Measurements from ENCODE around the gene PATJ. TPM values are rescaled to one million over a fixed set of nuclear protein-coding genes. Genes with fewer than 3 reads are reported as not detected.
A peak's percentile ranks its signal among the peaks of the same experiment; 100 is the strongest.

Gene PATJ
- total and polyA plus RNA-seq, 7 donors, result 2.0 to 49.9 (median 17.1) TPM

DNA sequence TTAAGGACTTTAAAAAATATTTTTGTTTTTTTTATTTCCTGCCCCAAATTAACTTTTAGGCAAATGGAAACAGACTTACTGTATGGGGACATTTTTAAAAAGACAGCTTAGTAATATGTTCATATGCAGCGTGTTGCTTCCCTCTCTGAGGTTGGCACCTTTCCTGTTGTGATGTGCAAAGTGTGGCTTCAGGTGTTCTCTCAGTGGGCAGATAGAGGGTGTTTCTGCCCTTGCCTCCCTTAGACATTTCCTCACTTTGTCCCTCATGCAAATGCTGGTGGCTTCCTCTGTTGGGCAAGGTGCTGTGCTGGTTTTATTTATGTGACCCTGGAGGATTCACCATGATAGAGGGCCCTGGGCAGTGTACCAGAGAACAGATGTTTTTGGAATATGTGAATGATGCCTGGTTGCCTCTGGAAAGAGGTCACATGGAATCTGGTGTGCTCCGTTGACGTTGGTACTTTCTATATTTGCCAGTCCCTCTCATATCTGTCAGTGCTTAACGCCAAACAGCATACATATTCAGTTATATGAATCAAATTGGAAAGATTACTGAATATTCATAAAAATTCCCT, 123.5 kb downstream of the PATJ start:
- no peak overlapping the region for H3K27ac ChIP-seq
- DNase-seq (no peak), ATAC-seq (peak in 3 of 4 donors; percentile 17 to 88 (median 58))
- peaks cover 2% of the 10 kb centered on the region for H3K9me3 ChIP-seq
- no peak overlapping the region for H3K4me3 ChIP-seq
- 50 to 52% (median 52%) methylated on average over 4 of the region's 4 CpGs for WGBS, 3 donors
- H3K27me3 ChIP-seq (ENCODE audit: insufficient read depth in 3 of 3, low read length in 2 of 3), result no peaks in the 10 kb centered on the region
- H3K36me3 ChIP-seq (ENCODE audit: insufficient read depth in 1 of 2, low read depth in 1 of 2), result peaks cover 0 to 42% of the 10 kb centered on the region in 2 donors
- TF ChIP-seq, protein P1, sequence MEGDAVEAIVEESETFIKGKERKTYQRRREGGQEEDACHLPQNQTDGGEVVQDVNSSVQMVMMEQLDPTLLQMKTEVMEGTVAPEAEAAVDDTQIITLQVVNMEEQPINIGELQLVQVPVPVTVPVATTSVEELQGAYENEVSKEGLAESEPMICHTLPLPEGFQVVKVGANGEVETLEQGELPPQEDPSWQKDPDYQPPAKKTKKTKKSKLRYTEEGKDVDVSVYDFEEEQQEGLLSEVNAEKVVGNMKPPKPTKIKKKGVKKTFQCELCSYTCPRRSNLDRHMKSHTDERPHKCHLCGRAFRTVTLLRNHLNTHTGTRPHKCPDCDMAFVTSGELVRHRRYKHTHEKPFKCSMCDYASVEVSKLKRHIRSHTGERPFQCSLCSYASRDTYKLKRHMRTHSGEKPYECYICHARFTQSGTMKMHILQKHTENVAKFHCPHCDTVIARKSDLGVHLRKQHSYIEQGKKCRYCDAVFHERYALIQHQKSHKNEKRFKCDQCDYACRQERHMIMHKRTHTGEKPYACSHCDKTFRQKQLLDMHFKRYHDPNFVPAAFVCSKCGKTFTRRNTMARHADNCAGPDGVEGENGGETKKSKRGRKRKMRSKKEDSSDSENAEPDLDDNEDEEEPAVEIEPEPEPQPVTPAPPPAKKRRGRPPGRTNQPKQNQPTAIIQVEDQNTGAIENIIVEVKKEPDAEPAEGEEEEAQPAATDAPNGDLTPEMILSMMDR (IDR thresholded peaks at IDR 0.05), result no peak
- intact Hi-C loops (cut with DNase I), result no loop called here
- peaks cover 2% of the 10 kb centered on the region for H3K4me1 ChIP-seq

DNA sequence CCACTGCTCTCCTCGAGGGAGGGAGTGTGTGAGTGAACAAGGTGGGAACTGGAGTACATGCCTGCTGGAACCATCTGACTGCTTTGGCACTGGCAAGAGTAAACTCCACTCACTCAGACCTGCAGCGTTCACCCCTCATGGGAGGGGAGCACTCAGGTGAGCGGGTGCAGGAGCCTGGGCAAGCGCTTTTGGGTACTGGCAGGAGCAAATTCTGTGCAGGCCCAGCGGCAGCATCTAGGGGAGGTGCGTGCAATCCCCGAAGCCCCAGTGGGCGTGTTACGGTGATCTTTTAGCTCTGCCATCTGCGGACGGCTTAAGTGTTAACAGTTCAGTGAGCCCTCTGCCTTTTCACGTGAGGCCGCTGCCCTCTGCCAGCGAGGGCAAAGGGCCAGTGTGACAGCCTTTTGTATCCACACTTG, 127.4 kb downstream of the PATJ start:
- TF ChIP-seq, protein P1 (IDR thresholded peaks at IDR 0.05), result no peak
- intact Hi-C loops (cut with DNase I), result no loop called here

DNA sequence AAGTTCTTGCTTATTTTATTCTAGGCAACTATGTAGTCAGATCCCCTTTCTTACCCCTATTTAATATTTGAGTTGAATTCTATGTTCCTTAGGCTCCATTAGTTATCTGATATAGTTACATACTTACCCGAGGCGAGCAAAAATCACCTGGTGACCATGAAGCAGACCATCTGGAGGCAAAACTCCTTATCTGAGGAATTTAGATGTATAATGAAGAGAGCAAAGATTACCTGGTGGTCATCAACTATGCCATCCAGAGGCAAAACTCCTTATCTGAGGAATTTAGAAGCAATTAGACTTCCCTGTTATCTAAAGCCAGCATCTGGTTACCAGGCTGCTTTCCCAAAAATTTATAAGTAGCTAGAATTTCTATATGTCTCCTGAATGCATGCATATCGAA, 129.9 kb downstream of the PATJ start:
- H3K27me3 ChIP-seq (ENCODE audit: insufficient read depth in 3 of 3, low read length in 2 of 3), result no peaks in the 10 kb centered on the region
- intact Hi-C loops (cut with DNase I), result no loop called here
- peaks cover 0 to 28% of the 10 kb centered on the region in 2 donors for H3K36me3 ChIP-seq (ENCODE audit: insufficient read depth in 1 of 2, low read depth in 1 of 2)
- ATAC-seq (no peak), DNase-seq (no peak)
- no peak overlapping the region for H3K4me3 ChIP-seq
- peaks cover 5% of the 10 kb centered on the region for H3K4me1 ChIP-seq
- H3K27ac ChIP-seq, result no peak overlapping the region
- H3K9me3 ChIP-seq, result peaks cover 11% of the 10 kb centered on the region
- TF ChIP-seq, protein P1 (IDR thresholded peaks at IDR 0.05), result no peak
- WGBS, 3 donors, result 92 to 94% (median 93%) methylated on average over 3 of the region's 3 CpGs

More for the DNA sequence above, 127.4 kb downstream of the PATJ start:
- 81 to 90% (median 87%) methylated on average over 14 of the region's 14 CpGs for WGBS, 3 donors
- Histone ChIP-seq H3K4me1 (peaks cover 5% of the 10 kb centered on the region), H3K27ac (no peak overlapping the region), H3K9me3 (peaks cover 11% of the 10 kb centered on the region), H3K27me3 (ENCODE audit: insufficient read depth in 3 of 3, low read length in 2 of 3) (no peaks in the 10 kb centered on the region), H3K4me3 (no peak overlapping the region), H3K36me3 (ENCODE audit: insufficient read depth in 1 of 2, low read depth in 1 of 2) (peaks cover 0 to 20% of the 10 kb centered on the region in 2 donors)
- ATAC-seq (no peak), DNase-seq (no peak)

DNA sequence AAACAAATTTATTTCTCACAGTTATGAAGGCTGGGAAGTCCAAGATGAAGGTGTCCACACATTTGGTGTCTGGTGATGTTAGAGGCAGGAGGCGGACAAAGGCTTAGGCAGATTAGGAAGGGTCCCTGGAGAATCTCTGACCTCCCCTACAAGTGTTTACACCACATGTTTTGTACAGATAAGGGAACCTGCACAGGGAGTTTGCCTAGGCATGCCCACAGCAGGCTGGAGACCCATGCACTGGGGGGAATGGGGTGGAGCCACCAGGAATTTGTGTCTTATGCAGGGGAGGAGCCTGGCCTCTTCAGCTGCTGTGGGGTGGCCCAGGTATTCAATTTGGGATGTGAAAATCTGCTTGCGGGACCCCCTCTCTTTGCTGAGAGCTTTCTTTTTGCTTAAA, 131.3 kb downstream of the PATJ start:
- DNase-seq (no peak), ATAC-seq (no peak)
- intact Hi-C loops (cut with DNase I), result no loop called here
- H3K4me1 ChIP-seq, result peaks cover 5% of the 10 kb centered on the region
- 96 to 99% (median 98%) methylated on average over 2 of the region's 2 CpGs for WGBS, 3 donors
- H3K4me3 ChIP-seq, result no peak overlapping the region
- no peaks in the 10 kb centered on the region for H3K27me3 ChIP-seq (ENCODE audit: insufficient read depth in 3 of 3, low read length in 2 of 3)
- H3K36me3 ChIP-seq (ENCODE audit: insufficient read depth in 1 of 2, low read depth in 1 of 2), result peaks cover 0 to 23% of the 10 kb centered on the region in 2 donors
- peaks cover 9% of the 10 kb centered on the region for H3K9me3 ChIP-seq
- TF ChIP-seq, protein P1 (IDR thresholded peaks at IDR 0.05), result no peak
- H3K27ac ChIP-seq, result no peak overlapping the region

DNA sequence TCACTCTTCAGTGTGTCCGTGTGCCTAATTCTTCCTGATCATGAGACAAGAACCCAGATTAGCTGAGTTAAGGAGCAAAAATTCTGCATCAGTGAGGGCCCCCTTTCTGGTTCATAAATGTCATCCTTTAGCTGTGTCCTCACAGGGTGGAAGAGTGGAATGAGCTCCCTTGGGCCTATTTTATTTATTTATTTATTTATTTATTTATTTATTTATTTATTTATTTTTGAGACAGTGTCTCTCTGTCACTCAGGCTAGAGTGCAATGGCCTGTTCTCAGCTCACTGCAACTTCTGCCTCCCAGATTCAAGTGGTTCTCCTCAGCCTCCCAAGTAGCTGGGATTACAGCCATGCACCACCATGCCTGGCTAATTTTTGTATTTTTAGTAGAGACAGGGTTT, 131.7 kb downstream of the PATJ start:
- WGBS, 3 donors, result 100% methylated on average over 1 of the region's 1 CpG

More for the DNA sequence above, 131.7 kb downstream of the PATJ start:
- intact Hi-C loops (cut with DNase I), result no loop called here
- peaks cover 5% of the 10 kb centered on the region for H3K4me1 ChIP-seq
- no peaks in the 10 kb centered on the region for H3K27me3 ChIP-seq (ENCODE audit: insufficient read depth in 3 of 3, low read length in 2 of 3)
- ATAC-seq, result no peak
- peaks cover 0 to 23% of the 10 kb centered on the region in 2 donors for H3K36me3 ChIP-seq (ENCODE audit: insufficient read depth in 1 of 2, low read depth in 1 of 2)
- H3K27ac ChIP-seq, result no peak overlapping the region
- no peak for DNase-seq
- TF ChIP-seq, protein P1 (IDR thresholded peaks at IDR 0.05), result no peak
- peaks cover 9% of the 10 kb centered on the region for H3K9me3 ChIP-seq
- no peak overlapping the region for H3K4me3 ChIP-seq

Data from psoas muscle (tissue), 8 donors.